Muscle of arm (tissue), 14 donors: ENCODE results near the gene ANKRD34C. TPM values are rescaled to one million over a fixed set of nuclear protein-coding genes. Genes with fewer than 3 reads are reported as not detected.

Experiments
- DNase-seq: peaks from one replicate; pipeline ENCODE4 v3.0.0-alpha.2; 2013
- long read RNA-seq, 11 donors: transcript quantifications; one replicate each; lab custom pipeline, GENCODE V29; 2026
- polyA plus RNA-seq, 12 donors: library from polyadenylated mRNA; unstranded; fragments of 120-200 nt; gene quantifications; one replicate each; pipeline ENCODE4 v1.2.1, GENCODE V29; 2013; ENCODE audit not compliant: insufficient read length in 12 of 12

The ANKRD34C gene
- under 1 TPM in 2 of 12 donors, not detected in 10; 0.03 to 0.04 TPM for polyA plus RNA-seq
- long read RNA-seq, donor 1 = 0 reads
- long read RNA-seq, donor 2 = 0 reads
- long read RNA-seq, donor 3 = 0 reads
- long read RNA-seq, donor 4 = 0 reads
- long read RNA-seq, donor 5 = 0 reads
- long read RNA-seq, donor 6 = 0 reads
- long read RNA-seq, donor 7 = 0 reads
- long read RNA-seq, donor 8 = 0 reads
- long read RNA-seq, donor 9 = 0 reads
- long read RNA-seq, donor 10 = 0 reads
- long read RNA-seq, donor 11 = 0 reads

DNA sequence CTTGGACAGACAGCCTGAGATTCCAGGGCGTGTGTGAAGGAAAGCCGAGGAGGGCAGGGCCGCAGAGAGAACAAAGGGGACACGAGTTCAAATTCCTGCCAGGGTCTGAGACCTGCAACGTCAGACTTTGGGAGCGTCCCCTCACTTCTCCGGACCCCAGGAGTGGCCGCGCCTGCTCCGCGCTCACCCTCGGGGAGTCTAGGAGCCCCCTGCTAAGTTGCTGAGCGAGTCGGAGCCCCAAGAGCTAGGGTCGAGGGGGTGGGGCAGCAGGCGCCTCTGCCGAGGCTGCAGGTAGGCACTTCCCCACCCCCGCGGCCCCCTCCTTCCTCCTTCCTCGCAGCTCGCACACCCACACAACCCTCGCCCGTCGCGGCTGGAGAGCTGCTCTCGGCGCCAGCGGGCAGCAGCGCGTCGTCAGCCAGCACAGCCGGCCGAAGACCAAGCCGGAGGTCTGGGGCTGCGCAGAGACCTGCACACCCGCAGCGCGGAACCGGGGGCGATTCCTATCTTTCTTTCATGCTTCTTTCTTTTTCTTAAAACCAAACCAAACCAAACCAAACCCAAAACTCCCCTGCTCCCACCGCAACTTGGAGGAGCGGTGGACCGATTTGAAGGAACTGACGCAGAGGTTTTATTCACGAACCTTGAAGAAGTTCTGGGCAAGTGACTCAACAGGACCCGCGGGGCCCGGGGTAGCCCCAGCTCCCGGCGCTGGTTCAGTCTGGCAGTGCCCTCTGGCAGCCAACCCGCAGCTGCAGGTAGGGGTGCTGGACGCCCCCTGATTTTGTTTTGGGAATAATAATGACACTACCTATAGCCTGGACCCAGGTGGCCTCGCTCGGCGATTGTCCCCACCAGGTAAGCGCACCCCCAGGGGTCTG lies at the start of gene ANKRD34C:
ANKRD34C (plus strand) TSS at position 352 of the 881 bp plus-strand sequence. CDS start 10,563 bp downstream, outside the sequence.
- no peak for DNase-seq

DNA sequence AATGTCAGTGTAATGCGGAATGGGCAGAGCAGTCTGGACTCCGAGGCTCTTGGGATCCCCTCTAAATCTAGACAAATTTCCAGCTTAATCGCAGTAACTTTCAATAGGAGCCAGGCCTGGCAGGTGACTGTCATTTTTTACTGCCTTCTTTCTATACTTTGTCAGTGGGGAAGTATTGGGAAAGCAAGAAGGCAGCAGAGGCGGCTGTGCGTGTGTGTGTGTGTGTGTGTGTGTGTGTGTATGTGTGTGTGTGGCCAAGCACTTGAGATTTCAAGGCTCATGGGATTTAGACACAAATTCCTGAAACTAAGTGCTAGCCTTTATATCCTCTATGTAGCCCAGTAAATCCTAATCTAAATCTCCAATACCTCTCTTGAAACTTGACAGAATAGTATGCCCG lies 49.3 kb upstream of the ANKRD34C start:
- DNase-seq = no peak

DNA sequence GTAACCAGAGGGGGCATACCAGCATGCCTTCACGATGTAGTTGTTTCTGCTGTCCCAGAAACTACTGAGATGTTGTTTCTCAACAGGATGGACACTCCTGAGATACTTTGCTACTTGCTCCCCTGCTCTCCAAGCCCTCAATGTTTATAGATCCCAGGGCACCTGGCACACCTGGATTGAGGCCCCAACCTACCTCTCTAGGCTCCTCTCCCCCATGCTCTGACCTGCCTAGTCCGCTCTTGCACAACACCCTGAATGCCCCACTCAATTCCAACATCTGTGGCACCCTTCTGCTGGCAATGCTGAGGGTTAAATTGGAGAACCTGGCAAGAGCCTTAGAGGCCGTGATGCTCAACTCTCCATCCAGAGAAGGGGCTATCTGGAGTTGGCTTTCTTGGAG lies 42.5 kb upstream of the ANKRD34C start:
- DNase-seq = no peak

DNA sequence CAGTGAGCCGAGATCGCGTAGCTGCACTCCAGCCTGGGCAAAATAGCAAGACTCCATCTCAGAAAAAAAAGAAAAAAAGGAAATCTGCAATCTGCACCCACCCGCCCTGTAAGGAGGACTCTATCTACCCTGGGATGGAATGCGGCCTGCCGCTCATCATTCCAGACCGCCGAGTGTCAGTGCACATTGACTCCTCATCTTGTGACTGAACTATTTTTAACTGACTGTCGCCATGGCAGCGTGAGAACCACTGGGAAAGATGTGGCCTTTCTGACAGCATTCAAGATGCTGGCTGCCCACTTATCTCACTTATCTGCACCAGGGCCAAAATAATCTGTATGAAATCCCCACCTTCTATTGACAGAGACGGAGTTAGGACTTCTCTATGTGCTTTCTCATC lies 38.8 kb upstream of the ANKRD34C start:
- DNase-seq = no peak

DNA sequence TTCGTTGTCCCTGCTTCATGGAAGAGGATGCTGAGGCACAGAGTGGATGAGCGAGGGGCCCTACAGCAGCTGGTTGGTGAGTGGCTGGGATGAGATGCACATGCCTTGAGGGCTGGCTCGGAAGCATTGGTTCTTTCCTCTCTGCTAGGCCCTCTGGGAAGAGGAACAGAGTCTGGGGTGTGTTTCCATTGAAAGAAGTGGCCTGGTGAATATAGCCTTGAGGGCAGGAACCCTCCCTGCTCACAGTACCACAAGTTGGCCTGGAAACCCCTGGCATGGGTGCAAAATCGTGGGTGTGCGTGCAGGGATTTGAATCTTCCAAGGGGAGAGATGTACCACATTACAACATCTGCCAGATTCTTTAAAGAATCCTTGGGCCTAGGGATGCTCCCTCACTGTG lies 37.6 kb upstream of the ANKRD34C start:
- no peak for DNase-seq

DNA sequence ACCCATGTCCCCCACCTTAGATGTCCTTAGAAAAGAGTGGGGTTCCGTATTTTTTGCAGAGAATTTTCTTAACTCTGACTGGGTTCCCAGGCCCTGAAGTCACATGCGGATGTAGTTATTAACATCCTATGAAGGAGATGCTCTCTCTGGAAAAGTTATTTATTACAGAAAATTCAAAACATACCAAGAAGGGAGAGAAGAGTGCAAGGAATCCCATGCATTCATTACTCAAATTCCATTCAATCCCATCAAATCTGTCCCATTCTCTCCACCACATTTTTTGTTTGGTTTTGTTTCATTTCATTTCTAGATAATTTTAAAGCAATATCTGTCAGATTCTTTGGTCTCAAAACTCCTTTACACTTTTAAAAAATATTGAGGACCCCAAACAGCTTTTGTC lies 34.3 kb upstream of the ANKRD34C start:
- DNase-seq = no peak

DNA sequence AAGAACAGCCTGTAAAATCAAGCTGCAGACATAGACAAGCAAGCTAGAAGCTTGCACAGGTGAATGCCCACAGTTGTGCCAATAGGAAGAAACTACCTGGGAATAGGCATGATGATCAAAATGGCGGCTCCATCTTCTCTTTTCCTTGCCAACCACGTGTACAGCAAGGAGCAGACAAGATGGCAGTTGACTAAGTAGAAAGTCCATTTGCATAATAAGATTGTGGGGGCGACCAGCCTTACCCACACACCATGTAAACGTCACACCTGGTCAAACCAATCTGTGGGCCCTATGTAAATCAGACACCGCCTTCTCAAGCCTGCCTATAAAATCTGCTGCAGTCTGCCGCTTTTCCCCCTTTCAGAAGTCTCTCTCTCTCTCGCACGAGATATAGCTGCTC lies 25.1 kb upstream of the ANKRD34C start:
- DNase-seq = no peak

DNA sequence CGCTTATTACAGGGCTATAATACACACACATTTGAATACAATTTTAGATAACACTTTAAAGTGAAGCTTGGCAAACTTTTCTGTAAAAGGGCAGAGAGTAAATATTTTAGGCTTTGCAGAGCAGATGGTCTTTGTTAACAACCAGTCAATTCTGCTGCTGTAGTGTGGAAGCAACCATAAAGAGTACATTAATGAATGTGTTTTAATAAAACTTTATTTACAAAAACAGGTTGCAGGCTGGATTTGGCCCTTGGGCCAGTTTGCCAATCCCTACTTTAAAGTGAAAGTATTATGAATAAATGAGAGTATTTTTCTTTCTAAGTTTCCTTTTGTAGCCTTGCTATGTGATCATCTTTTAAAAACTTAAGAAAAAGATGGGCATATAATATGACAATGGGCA lies 20.7 kb upstream of the ANKRD34C start:
- DNase-seq = no peak

DNA sequence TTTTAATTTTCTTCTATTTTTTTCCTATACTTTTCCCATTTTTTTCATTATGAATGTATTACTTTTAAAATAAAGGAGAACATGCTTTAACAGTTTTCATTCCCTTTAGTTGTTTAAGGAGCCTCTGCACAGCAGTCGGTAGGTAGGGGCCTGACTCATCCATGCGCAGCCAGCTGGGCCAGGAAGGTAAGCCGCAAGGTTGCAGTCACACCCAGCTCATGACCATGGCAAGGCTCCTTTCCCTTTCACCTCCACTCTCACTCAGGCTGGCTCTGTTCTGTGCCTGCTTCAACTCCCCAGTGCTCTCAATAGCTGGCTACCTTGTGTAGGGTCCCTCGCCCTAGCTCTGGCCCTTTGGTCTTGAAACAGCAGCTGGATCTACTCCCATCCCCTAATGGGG lies 17.4 kb upstream of the ANKRD34C start:
- no peak for DNase-seq

DNA sequence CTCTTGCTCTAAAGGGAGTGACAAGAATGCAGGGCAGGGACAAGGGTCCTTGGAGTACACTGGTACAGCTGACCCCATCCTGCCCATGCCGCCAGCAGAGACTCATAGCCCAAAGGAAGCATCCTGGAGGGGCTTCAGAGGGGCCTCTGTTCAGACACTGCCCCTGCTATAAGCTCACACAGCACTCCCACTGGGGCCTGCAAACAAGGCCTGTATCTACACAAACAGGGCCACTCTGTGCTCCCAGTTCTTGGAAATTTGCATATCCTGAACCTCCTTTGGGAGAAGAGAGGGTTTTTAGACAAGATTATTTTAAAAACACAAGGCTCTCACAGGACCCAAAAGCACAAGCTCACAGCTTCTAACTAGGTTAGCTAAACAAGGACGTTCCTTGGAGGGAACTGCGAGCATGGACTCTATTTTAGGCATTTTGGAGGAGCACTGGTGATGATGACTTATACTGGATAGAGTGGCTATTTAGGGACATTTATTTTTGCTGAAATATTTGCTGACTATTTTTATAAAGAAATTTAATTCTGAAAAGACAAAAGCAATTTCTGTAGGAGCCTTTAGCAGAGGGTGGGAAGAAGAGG lies 16.4 kb upstream of the ANKRD34C start:
- no peak for DNase-seq

DNA sequence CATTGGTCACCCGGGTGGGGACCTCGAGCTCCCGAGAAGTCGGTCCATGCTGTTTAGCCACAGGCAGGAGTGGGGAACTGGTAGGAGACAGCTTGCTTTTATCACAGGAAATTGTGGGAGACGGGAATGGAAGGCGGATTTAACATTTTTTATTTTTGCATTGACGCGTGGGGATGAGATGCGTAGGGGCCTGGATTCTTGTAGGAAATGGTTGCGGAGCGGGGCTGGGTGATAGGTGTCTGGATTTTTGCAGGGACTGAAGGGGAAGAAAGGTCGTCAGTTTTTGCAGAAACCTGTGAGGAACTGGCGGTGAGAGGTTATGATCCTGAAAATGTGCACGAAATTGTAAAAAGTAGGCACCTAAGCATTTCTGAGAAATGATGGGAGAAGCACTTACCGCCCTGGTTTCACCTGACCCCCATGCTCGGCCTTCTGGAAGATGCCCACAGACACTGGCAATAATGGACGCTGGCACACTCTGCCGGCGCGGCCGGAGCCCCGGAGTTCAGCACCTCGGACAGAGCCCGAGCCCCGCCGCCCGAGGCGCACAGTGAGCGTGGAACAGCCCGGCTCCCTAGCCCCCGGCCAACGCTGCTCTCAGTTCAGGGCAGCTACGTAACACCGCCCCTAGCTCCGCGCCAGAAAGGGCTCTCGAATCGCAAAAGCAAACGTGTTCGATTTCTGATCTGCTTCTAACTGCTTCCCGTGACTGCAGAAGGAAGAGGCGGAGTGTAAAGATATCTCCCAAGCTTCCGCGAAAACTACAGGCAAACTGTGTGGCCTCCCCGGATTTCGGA lies 928 bp downstream of the ANKRD34C start:
- peak; percentile 50 for DNase-seq

DNA sequence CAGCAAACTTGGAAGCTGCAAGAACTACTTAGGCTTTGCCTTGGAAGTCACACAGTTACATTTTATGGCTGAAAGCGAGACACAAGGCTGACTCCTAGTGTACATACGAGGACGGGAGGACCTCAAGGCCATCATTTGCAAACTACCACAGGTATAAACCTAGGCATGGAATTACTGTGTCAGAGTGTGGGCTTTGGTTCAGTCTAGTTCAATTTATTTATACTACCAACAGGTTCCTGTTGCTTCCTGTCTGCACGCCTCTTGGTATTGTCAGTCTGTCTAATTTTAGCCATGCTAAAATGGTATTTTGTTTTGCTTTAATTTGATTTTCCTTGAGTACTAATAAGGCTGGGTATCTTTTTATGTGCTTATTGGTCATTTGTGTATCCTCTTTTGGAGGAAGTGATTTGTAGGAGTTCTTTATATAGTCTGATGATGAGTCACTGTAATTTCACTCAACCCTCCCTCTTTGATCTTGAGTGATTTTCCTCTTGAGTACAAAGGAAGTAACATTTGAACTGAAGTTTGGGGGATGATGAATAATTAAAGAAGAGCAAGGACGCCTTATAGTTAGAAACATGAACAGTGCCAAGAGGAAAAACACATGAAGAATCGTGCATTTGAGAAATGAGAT lies 8.2 kb downstream of the ANKRD34C start:
- DNase-seq = no peak

DNA sequence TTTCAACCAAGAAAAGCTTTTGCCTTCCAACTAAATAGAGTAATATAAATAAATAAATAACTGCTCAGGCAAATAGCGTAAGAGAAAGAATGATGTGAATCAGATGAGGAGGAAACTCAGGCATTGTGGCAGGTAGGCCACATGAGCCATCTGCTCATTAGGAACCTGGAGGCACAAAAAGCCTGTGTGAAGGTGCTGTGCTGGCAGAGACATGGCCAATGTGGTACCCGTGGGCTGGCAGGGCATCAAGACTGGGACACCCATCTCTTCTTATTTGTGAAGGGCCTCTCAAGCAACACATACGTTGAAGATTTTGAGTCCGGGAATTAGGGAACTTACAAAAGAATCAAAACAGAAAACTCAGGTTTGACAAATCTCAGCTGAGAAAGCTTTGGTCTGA lies 9.5 kb downstream of the ANKRD34C start:
- no peak for DNase-seq

DNA sequence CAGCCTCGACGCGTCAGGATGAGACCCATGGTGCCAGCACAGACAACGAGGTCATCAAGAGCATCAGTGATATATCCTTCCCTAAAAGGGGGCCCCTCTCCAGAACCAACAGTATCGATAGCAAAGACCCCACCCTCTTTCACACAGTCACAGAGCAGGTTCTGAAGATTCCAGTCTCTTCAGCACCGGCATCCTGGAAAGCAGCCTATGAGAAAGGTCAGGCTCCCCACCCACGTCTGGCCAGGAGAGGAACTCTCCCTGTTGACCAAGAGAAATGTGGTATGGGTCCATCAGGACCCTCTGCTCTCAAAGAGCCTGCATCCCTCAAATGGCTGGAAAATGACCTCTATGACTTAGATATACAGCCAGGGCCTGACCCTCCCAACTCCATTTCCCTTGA lies 11.6 kb downstream of the ANKRD34C start:
- DNase-seq = no peak

DNA sequence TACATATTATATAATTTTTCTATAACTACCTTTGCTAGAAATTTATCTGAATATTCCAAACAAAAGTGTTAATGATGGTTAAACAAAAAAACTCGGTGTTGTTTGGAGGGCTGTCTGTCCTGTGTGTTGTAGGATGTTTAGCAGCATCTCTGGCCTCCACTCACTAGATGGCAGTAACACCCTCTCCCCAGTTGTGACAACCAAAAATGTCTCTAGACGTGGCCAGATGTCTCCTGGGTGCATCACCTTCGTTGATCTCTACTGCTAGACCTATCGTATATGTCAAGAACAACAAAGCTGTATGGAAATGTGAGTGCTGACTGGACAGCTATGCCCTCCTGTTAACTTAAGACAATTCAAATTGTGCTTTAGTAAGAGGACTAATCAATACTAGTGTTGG lies 14.1 kb downstream of the ANKRD34C start:
- DNase-seq = no peak

DNA sequence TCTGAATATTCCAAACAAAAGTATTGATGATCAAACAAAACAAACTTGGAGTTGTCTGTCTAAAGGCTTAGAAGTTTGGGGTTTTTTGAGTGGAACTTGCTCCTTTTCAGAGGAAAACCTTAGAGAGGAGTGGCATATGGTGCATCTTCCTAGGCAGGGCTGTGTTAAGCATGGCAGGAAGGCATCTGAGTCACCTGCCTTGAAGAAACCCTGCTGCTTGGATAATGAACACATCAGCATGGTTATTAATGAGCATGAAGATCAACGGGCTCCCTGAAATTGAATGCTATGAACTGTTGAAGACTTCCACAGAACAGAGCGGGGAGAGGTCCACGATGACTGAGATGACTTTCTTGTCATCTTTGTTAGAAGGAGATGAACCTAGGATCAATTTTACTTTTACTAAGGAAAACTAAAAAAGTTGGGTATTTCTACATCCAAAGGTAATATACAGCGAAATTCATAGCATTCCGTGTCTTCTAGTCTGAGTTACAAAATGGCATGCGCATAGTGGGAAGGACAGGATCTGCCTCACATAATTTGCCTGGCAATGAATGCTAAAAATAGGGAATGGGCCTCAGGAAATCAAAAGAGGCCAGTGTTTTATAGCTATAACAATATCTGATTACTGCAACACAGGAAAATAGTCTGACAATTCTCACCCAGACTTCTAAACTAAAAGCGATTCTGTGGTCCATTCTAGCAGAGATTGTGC lies 16.8 kb downstream of the ANKRD34C start:
- no peak for DNase-seq

DNA sequence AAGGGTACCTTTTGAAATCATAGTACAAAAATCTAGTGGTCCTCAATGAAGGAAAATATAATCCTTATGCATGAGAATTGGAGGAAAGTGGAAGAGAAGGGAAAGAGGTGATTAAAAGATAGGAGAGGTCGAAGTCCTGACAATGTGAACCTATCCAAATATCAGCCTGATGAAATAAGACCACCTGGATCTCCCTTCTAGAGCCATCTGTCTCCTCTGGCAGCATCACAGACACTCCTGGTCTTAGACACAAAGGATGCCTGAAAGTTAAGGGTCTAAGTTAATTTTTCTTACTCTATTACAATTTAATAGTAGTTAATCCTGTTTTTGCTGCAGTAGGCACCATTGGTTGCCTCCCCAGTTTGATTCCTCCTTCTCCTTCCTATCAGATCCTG lies 17.3 kb downstream of the ANKRD34C start:
- DNase-seq = no peak

DNA sequence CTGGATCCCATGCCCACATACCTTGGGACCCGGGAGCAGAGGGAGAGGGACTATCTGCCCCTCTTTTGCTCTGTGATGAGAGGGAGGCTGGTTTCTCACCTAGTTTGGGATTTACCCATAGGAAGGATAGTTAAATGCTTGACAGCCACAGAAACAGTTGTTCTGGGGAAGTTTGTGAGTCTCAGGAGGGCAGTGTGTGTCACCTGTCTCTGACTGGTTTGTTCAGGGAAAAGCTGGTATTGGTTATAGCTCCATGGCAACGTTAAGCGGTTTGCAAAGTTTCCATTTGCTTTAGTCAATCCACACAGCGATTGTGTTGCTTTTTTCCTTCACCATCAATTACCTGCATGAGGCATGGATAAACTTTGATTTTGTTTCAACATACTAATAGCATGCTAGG lies 24.7 kb downstream of the ANKRD34C start:
- no peak for DNase-seq

DNA sequence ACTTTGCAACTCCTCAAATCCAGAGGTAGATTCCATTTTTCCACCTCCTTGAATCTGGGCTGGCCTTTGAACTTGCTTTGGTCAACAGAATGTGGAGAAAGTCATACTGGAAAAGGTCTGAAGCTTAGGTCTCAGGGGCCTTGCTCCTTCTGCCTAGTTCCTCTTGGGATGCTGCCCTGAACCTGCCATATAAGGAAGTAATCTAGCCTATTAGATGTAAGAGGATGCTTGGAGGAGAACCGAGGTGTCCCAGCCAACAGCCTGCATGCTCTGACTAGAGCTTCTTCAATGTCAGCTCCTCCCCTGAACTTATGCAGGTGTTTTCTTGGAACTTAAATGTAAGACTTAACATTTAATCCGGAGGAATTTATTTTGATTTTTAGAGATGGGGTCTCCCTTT lies 26.4 kb downstream of the ANKRD34C start:
- DNase-seq = no peak

DNA sequence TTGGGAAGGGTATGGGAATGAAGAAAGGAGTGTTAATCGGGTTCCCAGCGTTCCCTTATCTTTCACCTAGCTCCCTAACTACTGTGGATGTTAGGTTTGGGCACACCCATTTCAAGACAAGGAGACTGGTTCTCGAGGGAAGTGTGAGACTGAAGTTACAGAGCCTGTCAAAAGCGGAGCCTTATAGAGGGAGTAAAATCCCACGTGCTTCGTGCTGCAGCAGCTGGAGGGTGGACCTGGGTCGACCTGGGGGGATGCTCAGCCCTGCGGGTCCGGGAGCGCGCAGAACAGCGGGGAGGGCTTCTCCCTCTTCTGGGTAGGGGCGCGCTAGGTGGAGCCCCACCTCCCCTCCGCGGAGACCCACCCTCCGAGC lies 28.1 kb downstream of the ANKRD34C start:
- no peak for DNase-seq
